ENCODE results near the gene PPM1B. TPM values are rescaled to one million over a fixed set of nuclear protein-coding genes. Genes with fewer than 3 reads are reported as not detected.

The PPM1B gene
- total RNA-seq, 4 donors from 2014 or later: 28.3 to 63.9 (median 37.9) TPM

GRCh38 chr2:44215827-44216226 lies 47.2 kb downstream of the PPM1B start:
- H3K27me3 ChIP-seq: no peaks in the 10 kb centered on the region
- peaks cover 37% of the 10 kb centered on the region for H3K36me3 ChIP-seq
- H3K9me3 ChIP-seq: no peaks in the 10 kb centered on the region
- no peak for DNase-seq (ENCODE audit: low spot score in 2 of 2)
- no peak overlapping the region for H3K27ac ChIP-seq
- TF ChIP-seq EP300 (IDR thresholded peaks at IDR 0.05): no peak
- TF ChIP-seq POLR2AphosphoS5 (IDR thresholded peaks at IDR 0.05): no peak
- TF ChIP-seq CTCF (IDR thresholded peaks at IDR 0.05): no peak
- no peak for TF ChIP-seq POLR2A (IDR thresholded peaks at IDR 0.05)
- WGBS: 89% methylated on average over 2 of the region's 2 CpGs
- H3K4me3 ChIP-seq: no peak overlapping the region
- H3K4me1 ChIP-seq: no peaks in the 10 kb centered on the region

- no peak for DNase-seq (ENCODE audit: low spot score in 2 of 2)
- no peaks in the 10 kb centered on the region for H3K4me1 ChIP-seq
- no peaks in the 10 kb centered on the region for H3K27me3 ChIP-seq
- WGBS: 93% methylated on average over 2 of the region's 2 CpGs
- TF ChIP-seq EP300 (IDR thresholded peaks at IDR 0.05) (no peak), POLR2AphosphoS5 (IDR thresholded peaks at IDR 0.05) (no peak), POLR2A (IDR thresholded peaks at IDR 0.05) (no peak), CTCF (IDR thresholded peaks at IDR 0.05) (no peak)
- H3K36me3 ChIP-seq: peaks cover 39% of the 10 kb centered on the region
- no peak overlapping the region for H3K27ac ChIP-seq
- no peak overlapping the region for H3K4me3 ChIP-seq
- no peaks in the 10 kb centered on the region for H3K9me3 ChIP-seq
Observed at GRCh38 chr2:44218771-44219170, 50.1 kb downstream of the PPM1B start.

GRCh38 chr2:44226753-44227152 lies 58.1 kb downstream of the PPM1B start:
- H3K4me1 ChIP-seq: no peaks in the 10 kb centered on the region
- no peaks in the 10 kb centered on the region for H3K27me3 ChIP-seq
- no peak for DNase-seq (ENCODE audit: low spot score in 2 of 2)
- no peak overlapping the region for H3K27ac ChIP-seq
- TF ChIP-seq POLR2AphosphoS5 (IDR thresholded peaks at IDR 0.05) (no peak), EP300 (IDR thresholded peaks at IDR 0.05) (no peak), POLR2A (IDR thresholded peaks at IDR 0.05) (no peak), CTCF (IDR thresholded peaks at IDR 0.05) (no peak)
- no peak overlapping the region for H3K4me3 ChIP-seq
- peaks cover 16% of the 10 kb centered on the region for H3K36me3 ChIP-seq
- 99% methylated on average over 2 of the region's 2 CpGs for WGBS
- H3K9me3 ChIP-seq: no peaks in the 10 kb centered on the region

GRCh38 chr2:44230378-44230777 lies 61.7 kb downstream of the PPM1B start:
- Histone ChIP-seq H3K27me3 (no peaks in the 10 kb centered on the region), H3K27ac (no peak overlapping the region), H3K36me3 (peaks cover 4% of the 10 kb centered on the region), H3K4me3 (no peak overlapping the region), H3K4me1 (no peaks in the 10 kb centered on the region), H3K9me3 (no peaks in the 10 kb centered on the region)
- DNase-seq (ENCODE audit: low spot score in 2 of 2): no peak
- WGBS: 87% methylated on average over 3 of the region's 3 CpGs
- TF ChIP-seq CTCF (IDR thresholded peaks at IDR 0.05): no peak
- TF ChIP-seq EP300 (IDR thresholded peaks at IDR 0.05): no peak
- TF ChIP-seq POLR2A (IDR thresholded peaks at IDR 0.05): no peak

GRCh38 chr2:44233450-44234128 lies 64.9 kb downstream of the PPM1B start:
- H3K27ac ChIP-seq: no peak overlapping the region
- no peak for DNase-seq (ENCODE audit: low spot score in 2 of 2)
- WGBS: 40% methylated on average over 2 of the region's 2 CpGs
- H3K4me3 ChIP-seq: no peak overlapping the region
- H3K4me1 ChIP-seq: no peaks in the 10 kb centered on the region
- H3K27me3 ChIP-seq: no peaks in the 10 kb centered on the region
- H3K9me3 ChIP-seq: no peaks in the 10 kb centered on the region
- TF ChIP-seq EP300 (IDR thresholded peaks at IDR 0.05) (no peak), POLR2A (IDR thresholded peaks at IDR 0.05) (no peak), POLR2AphosphoS5 (IDR thresholded peaks at IDR 0.05) (no peak), CTCF (IDR thresholded peaks at IDR 0.05) (no peak)
- peaks cover 4% of the 10 kb centered on the region for H3K36me3 ChIP-seq
